Hair follicle dermal papilla cell (primary cell): ENCODE data around the gene NT5C. TPM values are rescaled to one million over a fixed set of nuclear protein-coding genes. Genes with fewer than 3 reads are reported as not detected.

Experiments
- small RNA-seq: library from RNA; depleted of rRNA; stranded (forward); fragments of <200 nt; gene quantifications from one replicate; pipeline ENCODE3, GENCODE V24; 2012
- total RNA-seq: library from RNA; depleted of rRNA; stranded (reverse); fragments of >200 nt; gene quantifications from 2 replicates; pipeline ENCODE4 v1.2.3, GENCODE V29; 2012

Gene NT5C
- 52.0 and 54.2 TPM in 2 replicates for total RNA-seq

DNA sequence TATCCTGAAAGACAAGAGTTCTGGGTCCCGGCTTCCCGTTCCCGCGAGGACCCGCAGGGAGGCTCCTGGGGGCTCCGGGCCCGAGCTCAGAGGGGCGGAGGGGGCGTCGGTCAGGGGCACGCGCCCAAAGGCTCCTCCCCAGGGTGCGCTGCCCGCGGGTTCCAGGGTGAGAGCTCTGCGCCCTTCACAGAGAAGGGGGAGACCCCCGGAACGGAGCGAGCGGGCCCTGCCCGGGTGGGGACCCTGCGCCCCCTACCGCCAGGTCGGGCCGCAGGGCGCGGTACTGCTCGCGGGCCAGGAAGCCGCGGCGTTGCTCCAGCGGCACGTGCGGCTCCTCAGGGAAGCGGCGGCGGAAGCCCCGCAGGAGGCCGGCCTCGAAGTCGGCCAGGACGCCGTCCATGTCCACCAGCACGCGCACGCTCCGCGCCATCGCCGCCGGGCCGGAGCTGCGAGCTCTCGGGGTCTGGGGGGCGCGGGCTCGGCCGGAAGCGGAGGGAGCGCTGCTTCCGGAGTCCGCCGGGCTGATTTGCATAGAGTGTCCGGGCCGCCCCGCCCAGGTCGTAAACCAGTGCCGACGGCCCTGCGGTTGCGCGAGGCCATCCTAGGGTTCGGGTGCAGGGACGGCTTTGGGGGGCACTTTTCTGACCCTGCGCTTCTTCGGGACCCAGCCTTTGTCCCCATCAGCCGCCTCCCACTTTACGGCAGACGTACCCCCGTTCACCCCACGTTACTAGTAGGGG lies at the start of gene NT5C:
TSS of gene NT5C (minus strand) at position 465 of the 740 bp plus-strand sequence. CDS start at position 430, 35 bp downstream.

DNA sequence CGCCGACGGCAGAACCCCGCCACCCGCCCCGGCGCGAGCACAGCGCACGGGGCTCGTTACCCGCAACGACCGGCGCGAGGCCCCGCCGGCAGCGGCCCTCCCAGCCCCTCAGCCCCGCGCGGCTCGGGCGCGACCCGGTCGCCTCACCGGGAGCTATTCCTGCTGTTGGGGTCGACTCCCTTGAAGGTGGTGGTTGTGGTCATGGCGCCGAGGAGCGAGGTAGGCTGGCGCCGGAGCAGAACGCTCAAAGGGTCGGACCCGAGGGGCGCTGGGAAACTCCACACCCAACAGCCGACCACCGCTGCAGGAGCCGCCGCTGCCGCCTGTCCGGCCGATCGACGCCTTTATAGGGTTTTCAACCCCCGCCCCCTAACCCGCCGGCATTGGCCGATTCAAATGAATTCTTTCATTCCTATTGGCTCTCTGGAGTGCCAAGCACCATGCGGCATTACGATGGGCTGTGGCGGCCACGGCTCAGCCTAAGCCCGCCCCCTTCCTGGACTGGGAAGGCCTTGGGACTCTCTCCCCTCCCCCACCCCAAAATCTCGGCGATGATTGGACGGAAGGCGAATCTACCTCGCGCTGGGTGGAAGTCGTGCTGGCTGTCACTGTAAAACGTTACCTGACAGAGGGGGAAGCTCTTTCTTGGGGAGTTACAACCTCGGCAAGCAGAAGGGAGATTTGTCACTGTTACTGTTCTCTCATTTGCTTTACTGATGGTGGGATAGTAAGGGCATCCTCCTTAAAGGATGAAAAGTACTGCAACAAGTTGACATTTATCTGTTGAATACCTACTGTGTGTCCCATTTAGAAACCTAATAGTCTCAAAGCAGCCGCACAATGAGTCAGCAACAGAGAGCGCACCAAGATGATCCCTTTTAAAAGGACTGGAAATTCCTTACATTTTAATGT lies 22.9 kb upstream of the NT5C start, which contains the start of gene JPT1:
TSS of gene JPT1 (minus strand) at position 318 of the 912 bp plus-strand sequence. CDS start at position 203, 115 bp downstream.

DNA sequence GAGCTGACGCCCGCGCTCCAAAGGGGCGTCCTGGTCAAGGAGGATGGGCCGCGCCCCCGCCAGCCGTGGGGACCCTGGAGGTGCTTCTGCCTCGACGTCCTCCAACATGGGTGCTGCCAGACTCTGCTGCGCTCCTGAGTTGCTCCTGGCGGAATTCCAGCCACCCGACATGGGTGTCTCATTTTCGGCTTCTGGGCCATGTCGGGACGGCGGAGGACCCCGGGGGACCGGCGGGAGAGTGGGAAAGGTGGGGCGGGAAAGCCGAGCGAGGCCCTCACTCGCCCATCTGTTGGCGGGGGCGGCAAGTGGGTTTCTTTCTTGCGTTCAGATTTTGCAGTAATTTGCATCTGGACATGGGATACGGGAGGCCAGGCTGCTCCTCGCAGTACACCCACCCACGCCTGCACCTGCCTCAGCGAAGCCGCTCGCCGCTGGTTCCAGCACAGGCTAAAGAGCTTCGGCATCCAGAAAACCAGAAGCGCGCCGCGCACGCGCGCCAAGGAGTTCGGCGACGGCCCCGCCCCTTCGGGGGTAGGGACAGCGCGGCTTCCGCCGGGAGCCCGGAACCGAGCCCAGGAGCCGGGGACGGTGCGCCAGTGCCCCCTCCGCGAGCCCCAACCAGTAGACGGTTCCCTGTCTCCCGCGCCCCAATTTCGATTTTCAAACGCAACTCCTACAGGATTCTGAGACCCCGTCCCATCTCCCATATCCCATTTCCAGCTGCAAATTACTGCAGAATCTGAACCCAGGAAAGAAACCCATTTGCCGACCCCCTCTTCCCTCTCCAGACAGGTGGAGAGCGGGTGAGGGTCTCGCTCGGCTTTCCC lies 21.9 kb downstream of the NT5C start, which contains the start of gene ARMC7:
TSS of gene ARMC7 (plus strand) at position 563 of the 827 bp plus-strand sequence. CDS start 320 bp downstream, outside the sequence.

DNA sequence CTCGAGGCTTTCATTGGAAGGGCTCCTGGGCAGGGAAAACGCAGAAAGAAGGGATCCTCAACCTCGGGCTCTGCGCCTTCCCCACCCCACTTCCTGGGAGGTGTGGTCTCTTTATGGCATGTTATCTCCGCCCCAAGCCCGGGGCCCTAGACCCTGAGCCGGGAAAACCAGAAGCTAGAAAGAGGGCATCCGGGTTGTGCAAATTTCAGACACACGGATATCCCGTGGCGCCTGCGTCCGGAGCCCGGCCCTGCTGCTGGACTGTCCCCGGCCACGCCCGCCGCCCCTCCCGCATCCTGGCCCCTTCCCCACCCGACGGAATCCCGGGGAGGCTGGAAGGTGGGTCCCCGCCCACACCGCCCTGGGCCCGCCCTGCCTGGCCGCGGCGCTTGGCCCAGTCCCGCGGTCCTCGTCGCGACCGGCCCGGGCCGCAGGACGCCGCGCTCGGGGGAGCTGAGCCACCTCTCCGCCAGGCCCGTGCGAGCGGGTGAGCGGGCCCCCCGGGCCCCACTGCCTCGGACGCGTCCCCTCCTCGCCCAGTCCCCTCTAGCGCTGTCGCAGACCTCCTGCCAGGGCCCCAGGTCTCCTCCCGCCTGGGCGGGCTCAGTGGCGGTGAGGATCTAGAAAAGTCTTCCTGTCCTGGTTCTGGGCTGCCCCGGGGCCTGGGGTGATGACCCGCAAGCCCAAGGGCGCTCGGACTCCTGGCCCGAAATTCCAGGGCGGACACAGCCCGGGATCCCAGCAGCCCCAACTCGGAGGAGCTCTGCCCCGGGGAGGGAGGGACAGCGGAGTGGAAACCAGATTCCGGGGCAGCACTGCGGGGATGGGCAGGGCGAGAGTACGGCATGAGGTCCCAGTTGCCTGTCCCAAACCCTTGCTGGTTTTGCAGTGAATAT lies 43.7 kb downstream of the NT5C start, which contains the start of gene SLC16A5:
TSS of gene SLC16A5 (plus strand) at position 397 of the 896 bp plus-strand sequence. CDS start 5,683 bp downstream, outside the sequence.

Small RNA genes lying within 50 kb of the gene (small RNA-seq; reads per million reads assigned to genes)
- not detected for gene RF00019

Other genes with a start within 250 kb of the NT5C start
- not detected in 2 replicates for gene FADS6, start 238.1 kb downstream of the NT5C start, total RNA-seq
- not detected in 2 replicates for gene USH1G, start 208.5 kb downstream of the NT5C start, total RNA-seq
- not detected in 2 replicates for gene OTOP2, start 207.5 kb downstream of the NT5C start, total RNA-seq
- gene OTOP3, start 195.8 kb downstream of the NT5C start, total RNA-seq, result not detected in 2 replicates
- gene HID1, start 159.0 kb downstream of the NT5C start, total RNA-seq, result 0.16 and 0.61 TPM in 2 replicates
- gene CDR2L, start 144.1 kb downstream of the NT5C start, total RNA-seq, result 29.3 and 30.5 TPM in 2 replicates
- gene MRPL58, start 119.1 kb downstream of the NT5C start, total RNA-seq, result 14.8 and 24.9 TPM in 2 replicates
- 175 TPM in 2 replicates for gene ATP5PD, start 84.8 kb downstream of the NT5C start, total RNA-seq
- 24.5 and 25.3 TPM in 2 replicates for gene KCTD2, start 84.5 kb downstream of the NT5C start, total RNA-seq
- gene SLC16A5, start 43.8 kb downstream of the NT5C start, total RNA-seq, result 28.1 and 33.5 TPM in 2 replicates
- gene ARMC7, start 21.8 kb downstream of the NT5C start, total RNA-seq, result 1.8 and 3.2 TPM in 2 replicates
- 67.5 and 75.2 TPM in 2 replicates for gene JPT1, start 22.8 kb upstream of the NT5C start, total RNA-seq
- gene SUMO2, start 51.2 kb upstream of the NT5C start, total RNA-seq, result 62.1 and 72.7 TPM in 2 replicates
- 21.0 and 27.1 TPM in 2 replicates for gene NUP85, start 73.9 kb upstream of the NT5C start, total RNA-seq
- 18.2 and 18.7 TPM in 2 replicates for gene GGA3, start 129.9 kb upstream of the NT5C start, total RNA-seq
- 31.6 and 41.5 TPM in 2 replicates for gene MRPS7, start 130.1 kb upstream of the NT5C start, total RNA-seq
- 4.9 and 8.3 TPM in 2 replicates for gene MIF4GD, start 139.5 kb upstream of the NT5C start, total RNA-seq
- 6.2 and 8.4 TPM in 2 replicates for gene SLC25A19, start 157.7 kb upstream of the NT5C start, total RNA-seq